Islet precursor cell (in vitro differentiated cells): ENCODE measurements around the gene NMRK1.

Experiments
- DNase-seq: peaks from one replicate; pipeline ENCODE4 v3.0.0-alpha.2; 2018

The NMRK1 gene

GRCh38 chr9:75101004-75101588 lies 13.1 kb upstream of the NMRK1 start:
- DNase-seq: peak; percentile 94

GRCh38 chr9:75096796-75097195 lies 8.8 kb upstream of the NMRK1 start:
- DNase-seq: no peak

- DNase-seq: no peak
These were observed 4.8 kb upstream of the NMRK1 start for GRCh38 chr9:75092766-75093165.

- DNase-seq: no peak
These were observed 2.6 kb upstream of the NMRK1 start for GRCh38 chr9:75090579-75090978.

GRCh38 chr9:75089373-75089766 lies 1.4 kb upstream of the NMRK1 start:
- DNase-seq: no peak

DNA sequence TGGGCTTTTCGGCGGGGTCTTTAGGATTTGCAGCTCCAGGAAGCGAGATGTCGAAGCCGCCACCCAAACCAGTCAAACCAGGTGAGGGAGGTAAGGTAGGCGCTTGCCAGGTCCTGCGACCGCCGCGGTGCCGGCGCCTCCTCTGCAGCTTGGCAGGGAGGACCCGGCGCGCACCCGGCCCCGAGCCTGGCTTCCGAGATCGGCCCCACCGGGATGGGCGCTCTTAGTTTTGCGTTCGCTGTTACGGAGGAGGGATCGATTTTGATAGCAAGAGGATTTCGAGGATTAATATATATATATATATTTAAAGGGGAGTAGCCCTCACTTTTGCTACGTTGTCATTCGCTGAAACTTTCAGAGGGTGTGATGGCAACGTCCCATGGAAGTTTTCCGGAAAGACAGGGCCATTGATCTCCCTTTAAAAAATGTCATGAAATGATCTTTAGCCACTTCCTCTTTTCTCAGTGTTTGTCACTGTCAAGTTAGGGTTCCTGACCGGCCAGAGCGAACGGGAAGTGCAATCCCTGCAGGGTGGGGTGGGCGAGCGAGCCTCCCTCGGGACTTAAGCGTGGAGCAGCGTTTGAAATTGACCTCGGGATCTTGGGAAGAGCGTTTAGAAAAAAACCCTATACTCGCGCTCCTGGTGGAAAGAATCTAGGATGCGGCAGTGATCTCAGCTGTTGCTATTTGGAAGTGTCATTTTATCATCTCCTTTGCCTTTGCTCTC lies 854 bp upstream of the NMRK1 start:
- peak; percentile 77 for DNase-seq

GRCh38 chr9:75087289-75087823 lies 599 bp downstream of the NMRK1 start:
- no peak for DNase-seq

GRCh38 chr9:75086541-75087288 lies 1.2 kb downstream of the NMRK1 start:
- DNase-seq: no peak

GRCh38 chr9:75085640-75086039 lies 2.3 kb downstream of the NMRK1 start:
- DNase-seq: no peak

DNA sequence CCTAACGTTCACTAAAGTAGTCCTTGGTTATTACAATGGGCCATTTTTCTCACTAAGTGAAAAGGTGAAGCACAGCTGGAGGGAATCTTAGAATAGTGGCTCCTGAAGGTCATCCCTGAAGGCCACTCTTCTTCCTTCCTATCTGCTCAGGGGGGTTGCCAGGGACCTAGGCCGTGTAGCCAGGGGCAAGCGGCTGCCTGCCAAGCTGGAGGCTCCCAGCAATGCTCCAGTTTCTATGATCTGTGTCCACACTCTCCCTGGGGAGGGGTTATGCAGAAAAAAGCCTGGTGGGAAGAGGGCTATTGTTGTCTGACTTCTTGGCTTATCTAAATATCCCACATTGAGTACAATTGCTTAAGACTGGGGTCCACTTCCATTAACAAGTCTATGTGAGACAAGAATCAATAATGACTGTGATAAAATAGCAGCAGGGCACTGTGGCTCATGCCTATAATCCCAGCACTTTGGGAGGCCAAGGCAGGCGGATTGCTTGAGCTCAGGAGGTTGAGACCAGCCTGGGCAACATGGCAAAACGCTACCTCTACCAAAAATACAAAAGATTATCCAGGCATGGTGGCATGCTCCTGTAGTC lies 3.8 kb downstream of the NMRK1 start:
- no peak for DNase-seq

DNA sequence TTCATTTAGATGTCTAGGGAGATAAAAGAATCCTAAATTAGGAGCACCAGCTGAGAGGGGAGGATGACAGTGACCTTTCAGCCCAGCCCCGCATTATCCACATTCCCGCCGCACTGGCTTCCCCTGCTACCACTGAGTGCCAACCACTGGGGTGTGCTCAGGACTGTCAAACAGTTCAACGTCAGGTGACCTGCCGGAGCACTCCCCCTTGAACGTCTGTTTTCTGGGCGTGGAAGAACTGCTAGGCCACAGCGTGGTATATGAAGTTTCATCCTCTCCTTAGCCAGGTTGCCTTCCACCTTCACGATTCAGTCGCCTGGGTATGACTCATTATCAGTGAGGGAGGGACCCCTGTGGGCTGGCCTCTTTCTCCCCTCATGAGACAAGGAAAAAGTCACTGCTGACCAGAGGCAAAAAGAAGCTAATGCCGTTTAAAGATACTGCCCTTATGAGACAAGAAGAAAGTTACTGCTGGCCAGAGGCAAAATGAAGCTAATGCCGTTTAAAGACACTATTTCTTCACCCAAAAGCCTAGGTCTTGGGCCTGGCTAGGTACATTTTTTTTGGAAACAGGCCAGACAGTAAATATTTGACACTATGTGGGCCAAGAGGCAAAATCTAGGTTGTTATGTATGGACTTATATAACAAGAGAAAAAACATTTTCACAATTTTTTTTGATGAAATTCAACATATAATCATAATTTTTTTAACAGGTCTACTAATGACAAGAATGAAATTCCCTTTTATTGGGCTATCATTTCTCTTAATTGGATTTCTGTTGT lies 4.6 kb downstream of the NMRK1 start:
- peak; percentile 86 for DNase-seq

DNA sequence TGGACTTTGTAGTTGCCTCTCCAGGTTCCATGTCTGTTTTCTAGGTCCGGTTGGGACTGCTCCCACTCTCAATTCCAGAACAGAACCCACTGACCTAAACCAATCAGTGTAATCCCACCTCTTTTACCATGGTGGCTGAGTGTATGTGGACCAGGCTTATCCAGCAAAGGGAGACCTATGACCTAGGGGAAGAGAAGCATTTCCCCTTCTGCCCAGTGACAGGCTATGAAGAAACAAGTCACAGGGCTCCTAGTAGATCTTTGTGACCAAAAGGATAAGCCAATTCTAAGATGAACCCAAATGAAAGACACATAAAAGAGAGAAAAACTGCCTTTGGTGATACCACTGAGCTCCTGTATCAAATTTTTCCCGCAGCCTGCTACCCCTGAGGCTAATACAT lies 6.3 kb downstream of the NMRK1 start:
- DNase-seq: no peak

DNA sequence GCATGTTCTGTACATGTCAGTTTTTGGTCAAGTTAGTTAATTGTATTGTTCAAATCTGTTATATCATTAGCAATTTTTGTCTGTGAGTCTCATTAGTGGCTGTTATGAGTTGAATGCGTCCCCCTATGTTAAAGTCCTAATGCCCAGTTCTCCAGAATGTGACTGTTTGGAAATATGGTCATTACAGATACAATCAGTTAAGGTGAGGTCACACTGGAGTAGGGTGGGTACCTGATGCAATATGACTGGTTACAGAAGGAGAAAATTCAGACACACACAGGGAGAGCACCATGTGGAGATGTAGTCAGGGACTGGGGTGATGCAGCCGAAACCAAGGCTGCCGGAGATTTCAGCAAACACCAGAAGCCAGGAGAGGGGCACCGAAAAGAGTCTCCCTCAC lies 15.1 kb downstream of the NMRK1 start:
- DNase-seq: no peak

DNA sequence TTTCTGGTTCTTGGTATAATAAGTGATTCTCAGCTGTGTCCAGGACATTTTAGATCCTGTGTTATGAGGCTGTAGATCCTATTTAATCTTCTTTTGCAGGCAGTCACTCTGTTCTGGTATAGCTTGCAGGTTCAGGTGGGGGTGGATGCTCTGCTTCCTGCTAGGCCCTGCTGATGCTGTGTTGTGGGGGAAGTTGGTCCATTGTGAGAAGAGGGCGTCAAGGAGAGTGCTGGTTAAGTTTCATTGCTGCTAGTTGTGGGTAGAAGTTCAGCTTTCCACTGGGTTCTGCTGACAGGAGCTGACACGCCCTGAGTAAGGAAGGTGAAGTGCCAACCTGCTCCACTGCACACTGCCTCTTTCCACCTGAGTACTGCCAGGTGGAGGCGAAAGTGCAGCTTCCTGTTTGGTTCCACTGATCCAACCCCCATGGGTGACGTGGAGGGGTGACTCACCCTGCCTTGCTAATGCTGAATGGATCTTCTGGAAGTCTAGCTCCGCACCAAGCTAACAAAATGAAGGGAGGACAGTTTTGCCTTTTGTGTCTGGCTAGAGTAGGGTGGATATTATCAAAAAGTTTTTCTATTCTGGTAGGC lies 16.3 kb downstream of the NMRK1 start:
- DNase-seq: peak; percentile 59

DNA sequence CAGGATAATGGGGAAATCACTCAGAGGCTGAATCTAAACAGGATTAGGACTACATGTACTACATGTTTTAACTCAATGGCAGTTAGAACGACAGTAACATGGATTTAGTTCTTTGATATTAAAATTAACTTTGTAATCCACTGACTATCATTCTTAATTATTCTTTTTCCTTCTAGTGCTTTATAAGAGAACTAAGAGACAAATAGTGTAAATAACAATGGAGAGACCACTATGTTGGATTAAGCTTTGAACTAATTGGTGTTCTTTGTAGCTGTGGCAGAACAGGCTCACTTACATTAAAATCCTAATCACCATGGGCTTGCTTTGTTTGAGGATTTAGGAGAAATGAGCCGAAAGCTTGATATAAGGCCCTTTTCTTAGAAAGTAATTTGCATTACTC lies 18.8 kb downstream of the NMRK1 start:
- no peak for DNase-seq

DNA sequence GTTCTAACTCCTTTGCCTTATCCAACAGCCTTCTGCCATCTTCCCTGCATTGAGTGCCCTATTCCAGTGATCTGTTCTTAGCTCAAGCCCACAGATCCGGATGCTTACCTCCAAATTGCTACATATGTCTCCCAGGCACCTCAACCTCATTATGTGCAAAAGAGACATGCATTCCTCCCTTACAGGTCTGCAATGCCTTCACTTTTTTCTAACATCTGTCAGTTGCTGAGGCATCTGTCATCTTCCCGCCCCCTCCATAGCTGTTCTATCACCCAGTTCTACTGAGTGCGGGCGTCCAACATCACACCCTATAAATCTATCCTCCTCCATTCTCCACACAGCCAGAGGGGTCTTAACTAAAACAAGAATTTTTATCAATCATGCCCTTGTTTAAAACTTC lies 20.1 kb downstream of the NMRK1 start:
- DNase-seq: peak; percentile 57

DNA sequence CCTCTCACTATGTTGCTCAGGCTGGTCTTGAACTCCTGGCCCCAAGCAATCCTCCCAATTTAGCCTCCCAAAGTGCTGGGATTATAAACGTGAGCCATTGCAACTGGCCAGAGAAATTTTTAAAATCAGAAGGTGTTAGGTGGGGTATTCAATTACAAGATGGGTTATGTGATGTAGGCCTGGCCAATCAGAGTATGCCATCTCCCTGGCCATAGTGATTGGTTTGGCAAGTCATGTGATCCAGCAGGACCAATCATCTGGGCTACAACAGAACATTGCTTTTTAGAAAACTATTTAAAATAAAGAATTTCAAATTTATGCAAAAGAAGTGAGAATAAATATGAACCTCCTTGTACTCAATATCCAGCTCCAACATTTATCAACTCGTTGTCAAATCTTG lies 22.4 kb downstream of the NMRK1 start:
- DNase-seq: no peak

DNA sequence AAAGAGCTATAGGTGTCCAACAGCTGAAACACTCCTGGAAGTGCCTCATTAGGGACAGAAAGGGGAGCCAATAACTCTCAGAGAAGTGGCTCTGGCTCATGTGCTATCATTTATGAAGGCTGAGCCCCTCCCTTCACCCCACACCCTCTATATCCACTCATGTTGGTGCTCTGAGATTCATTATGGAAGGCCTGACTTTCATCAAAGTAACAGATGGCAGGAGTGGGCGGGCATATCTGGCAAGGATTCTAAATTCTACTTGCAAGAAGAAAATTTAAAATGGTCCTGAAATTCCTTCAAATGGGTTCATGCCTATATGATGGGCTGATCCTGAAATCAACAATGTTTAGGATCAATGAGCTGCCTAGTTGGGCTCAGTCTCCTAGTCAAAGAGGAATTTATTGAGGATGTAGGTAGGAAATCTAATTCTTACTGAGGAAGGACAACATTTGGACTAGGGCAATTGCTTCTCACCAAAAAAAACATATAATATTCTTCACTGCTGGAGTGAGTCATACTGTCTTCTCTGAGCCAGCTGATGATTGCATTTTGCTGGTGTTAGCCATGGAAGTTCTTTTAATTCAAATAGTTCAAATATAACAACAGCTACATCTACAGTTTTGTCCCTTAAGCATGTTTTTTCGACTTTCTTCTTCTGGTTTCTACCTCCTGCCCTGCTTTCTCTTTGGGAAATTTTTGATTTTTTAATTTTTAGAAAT lies 23.5 kb downstream of the NMRK1 start:
- DNase-seq: no peak

DNA sequence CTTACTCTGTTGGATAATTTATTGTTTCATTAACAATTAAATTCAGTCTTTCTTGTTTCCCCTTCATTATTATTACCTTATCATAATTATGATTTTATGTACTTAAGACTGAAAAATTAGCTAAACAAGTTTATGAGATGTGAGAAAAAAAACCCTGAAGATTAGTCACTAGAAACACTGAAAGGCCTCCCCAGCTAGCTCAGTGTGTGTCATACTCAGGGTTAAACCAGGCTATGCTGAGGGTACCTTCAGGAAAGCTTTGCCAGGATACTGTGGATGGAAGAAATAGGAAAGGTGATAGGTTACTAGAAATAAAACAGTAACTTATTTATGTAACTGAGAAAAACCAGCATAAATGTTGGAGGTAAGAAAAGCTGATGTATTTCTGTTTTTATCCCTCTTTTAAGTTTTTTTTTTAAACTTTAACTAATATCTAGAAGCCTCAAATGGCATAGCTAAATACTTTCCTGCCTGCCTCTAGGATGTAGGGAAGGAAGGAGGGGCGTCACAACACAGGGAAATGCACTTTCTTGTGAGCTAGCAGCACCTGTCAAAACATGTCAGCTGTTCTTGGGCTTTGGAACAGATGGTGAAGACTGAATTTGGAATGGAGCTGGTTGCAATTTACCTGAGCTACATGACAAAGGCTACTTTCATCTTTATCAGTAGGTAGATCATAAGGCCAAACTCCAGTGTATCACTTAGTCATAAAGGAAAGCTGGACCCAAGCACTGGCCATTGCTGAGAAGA lies 24.2 kb downstream of the NMRK1 start:
- no peak for DNase-seq

GRCh38 chr9:75061169-75061568 lies 26.8 kb downstream of the NMRK1 start:
- no peak for DNase-seq
